Inflammatory macrophage (primary cell): ENCODE results near the gene EEPD1.

Source experiments
- DNase-seq, 2 donors: peaks; one replicate each; pipeline ENCODE4 v3.0.0-alpha.2; 2020 to 2022

Gene EEPD1

DNA sequence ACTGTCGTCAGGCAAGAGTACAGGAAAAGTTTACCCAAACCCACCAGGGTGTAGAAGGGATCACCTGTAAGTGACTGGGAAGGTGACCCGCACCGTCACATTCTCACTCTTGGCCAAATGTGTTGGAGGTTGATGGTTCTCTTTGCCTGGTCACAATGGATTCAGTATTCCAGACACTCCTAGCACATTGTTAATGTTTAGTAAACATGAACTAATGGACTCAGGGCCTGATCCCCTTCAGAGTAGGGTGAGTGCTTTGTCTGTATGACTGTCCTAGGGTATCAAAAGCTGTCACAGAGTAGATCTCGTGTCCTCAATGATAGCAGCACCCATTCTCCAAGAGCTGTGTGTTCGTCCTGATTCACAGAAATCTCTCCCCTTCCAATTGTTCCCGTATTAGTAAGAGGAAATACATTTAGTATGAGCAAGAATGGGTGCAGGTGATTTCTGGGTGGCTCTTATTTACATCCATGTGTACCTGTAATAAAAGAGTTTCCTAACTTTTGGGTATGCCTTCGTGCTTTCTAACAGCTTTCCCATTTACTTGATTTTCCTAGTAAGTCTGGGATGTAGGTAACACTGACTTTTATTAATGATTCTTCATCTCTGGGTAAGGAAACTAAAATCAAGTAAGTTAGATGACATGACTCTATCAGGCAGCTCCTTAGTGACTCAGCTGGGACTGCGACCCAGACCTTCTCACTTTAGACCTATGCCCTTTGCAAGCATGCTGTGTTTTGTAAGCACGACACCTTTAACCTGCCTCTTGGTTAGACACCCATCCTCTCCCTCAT is 4.7 kb downstream of the EEPD1 start:
- no peak for DNase-seq

GRCh38 chr7:36158321-36158605 is 5.2 kb downstream of the EEPD1 start:
- no peak for DNase-seq

GRCh38 chr7:36159618-36160017 is 6.6 kb downstream of the EEPD1 start:
- DNase-seq: no peak

DNA sequence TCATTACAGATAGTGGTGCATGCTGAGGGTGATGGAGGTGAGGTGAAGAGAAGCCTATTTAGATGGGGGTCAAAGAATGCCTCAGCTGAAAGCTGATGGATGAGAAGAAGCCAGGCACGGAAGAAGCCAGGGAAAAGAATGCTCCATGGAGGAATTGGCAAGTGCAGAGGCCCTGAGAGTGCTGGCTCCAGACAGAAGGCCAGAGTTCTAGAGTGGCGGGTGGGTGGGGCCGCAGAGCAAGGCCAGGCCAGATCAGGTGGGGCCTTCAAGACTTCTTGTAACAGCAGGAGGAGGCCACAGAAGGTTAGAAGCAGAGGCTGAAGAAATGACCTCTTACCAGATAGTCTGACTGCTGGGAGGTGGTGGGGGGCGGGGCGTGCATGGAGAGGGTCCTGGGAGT is 7.3 kb downstream of the EEPD1 start:
- DNase-seq: no peak

- DNase-seq: peak; percentile 34 to 37
Observed at GRCh38 chr7:36161996-36162395, 8.9 kb downstream of the EEPD1 start.

- peak; percentile 79 to 92 for DNase-seq
Observed at GRCh38 chr7:36165059-36165458, 12.0 kb downstream of the EEPD1 start.

GRCh38 chr7:36165802-36166201 is 12.7 kb downstream of the EEPD1 start:
- DNase-seq: no peak

GRCh38 chr7:36167403-36168050 is 14.5 kb downstream of the EEPD1 start:
- DNase-seq: no peak

- DNase-seq: no peak
Observed at GRCh38 chr7:36171503-36171902, 18.4 kb downstream of the EEPD1 start.

- peak; percentile 71 to 81 for DNase-seq
Observed at GRCh38 chr7:36175886-36176285, 22.8 kb downstream of the EEPD1 start.

DNA sequence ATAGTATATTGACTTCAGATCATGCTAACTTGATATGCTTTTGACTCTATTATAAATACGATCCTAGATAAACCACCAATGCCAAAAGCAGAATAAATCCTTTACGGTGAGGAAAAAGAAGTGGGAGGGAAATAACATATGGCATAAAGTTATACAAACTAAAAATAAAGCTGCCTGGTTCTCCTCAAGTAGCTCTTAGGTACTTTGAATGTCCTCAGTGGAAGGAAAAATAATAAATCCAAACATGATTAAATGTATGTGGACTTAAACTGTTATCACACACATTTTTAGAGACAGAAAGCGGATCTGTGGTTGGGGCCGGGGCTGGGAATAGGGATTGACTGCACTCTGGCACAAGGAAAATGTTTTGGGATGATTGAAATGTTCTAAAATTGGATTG is 23.6 kb downstream of the EEPD1 start:
- DNase-seq: no peak

- peak; percentile 18 to 20 for DNase-seq
Observed at GRCh38 chr7:36180121-36180520, 27.1 kb downstream of the EEPD1 start.

- no peak for DNase-seq
Observed at GRCh38 chr7:36181668-36182067, 28.6 kb downstream of the EEPD1 start.

- DNase-seq: no peak
Observed at GRCh38 chr7:36182854-36183604, 30.0 kb downstream of the EEPD1 start.

GRCh38 chr7:36185092-36185491 is 32.0 kb downstream of the EEPD1 start:
- DNase-seq: no peak

- DNase-seq: no peak
Observed at GRCh38 chr7:36185756-36186155, 32.7 kb downstream of the EEPD1 start.

- DNase-seq: no peak
Observed at GRCh38 chr7:36186359-36187121, 33.5 kb downstream of the EEPD1 start.

DNA sequence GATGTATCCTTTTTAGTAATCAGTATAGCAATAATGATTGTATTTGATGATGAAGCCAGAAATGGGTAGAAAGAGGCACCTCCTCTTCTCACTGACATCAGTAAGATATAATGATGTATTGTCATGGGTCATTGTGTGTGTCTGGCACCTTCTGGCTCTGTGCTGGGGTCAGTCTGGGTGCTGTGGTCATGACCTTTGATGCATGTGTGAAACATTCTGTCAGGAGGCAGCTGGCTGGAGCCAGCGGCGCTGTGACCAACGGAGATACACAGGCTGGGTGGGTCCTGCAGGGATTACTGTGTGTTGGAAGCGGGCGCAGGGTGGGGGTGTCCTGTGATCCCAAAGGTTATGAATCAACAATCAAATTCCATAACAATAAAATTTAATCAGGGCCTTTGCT is 35.2 kb downstream of the EEPD1 start:
- DNase-seq: no peak

GRCh38 chr7:36188906-36189305 is 35.9 kb downstream of the EEPD1 start:
- no peak for DNase-seq

- DNase-seq: peak; percentile 72 to 84
Observed at GRCh38 chr7:36190447-36191291, 37.6 kb downstream of the EEPD1 start.

GRCh38 chr7:36191292-36191920 is 38.4 kb downstream of the EEPD1 start:
- peak in 1 of 2 donors; percentile 19 for DNase-seq
